Mammary epithelial cell (primary cell): Measurements from ENCODE around the gene IGDCC3.

Experiments used
- EZH2 ChIP-seq: IDR thresholded peaks from 2 replicates; pipeline ENCODE4 v1.6.1; 2012; ENCODE audit warnings: low read length, inconsistent platforms, borderline replicate concordance
- TF ChIP-seq, protein P1 (sequence below), 2 donors: IDR thresholded peaks in 1 of 2; conservative IDR thresholded peaks in 1 of 2; 2 replicates each; pipeline ENCODE4 v1.5.1; 2011 to 2012; ENCODE audit warnings: inconsistent platforms in 2 of 2, low read length in 2 of 2, mild to moderate bottlenecking in 2 of 2, control low read depth in 1 of 2, low read depth in 1 of 2; ENCODE audit not compliant: insufficient read depth in 1 of 2; ENCODE audit errors: extremely low read depth in 1 of 2

DNA sequence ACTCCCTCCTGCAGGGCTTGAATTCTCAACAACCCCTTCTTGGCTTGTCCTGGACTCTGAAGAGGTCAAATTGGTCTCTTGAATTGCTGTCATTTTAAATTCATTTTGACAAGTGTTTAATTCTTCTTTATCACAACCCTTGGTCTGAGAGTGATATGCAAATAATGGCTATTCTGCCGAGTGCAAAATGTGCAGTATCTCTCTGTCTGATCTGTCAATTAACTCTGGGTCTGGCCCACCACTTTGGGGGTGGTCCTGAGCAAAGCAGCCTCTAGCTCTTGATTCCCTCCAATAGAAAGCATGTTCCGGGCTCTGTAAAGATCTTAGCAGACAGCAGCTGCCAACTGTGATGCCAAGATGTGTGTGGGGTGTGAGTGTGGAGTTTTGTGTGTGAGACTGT is 2.2 kb upstream of the IGDCC3 start:
- TF ChIP-seq, protein P1, sequence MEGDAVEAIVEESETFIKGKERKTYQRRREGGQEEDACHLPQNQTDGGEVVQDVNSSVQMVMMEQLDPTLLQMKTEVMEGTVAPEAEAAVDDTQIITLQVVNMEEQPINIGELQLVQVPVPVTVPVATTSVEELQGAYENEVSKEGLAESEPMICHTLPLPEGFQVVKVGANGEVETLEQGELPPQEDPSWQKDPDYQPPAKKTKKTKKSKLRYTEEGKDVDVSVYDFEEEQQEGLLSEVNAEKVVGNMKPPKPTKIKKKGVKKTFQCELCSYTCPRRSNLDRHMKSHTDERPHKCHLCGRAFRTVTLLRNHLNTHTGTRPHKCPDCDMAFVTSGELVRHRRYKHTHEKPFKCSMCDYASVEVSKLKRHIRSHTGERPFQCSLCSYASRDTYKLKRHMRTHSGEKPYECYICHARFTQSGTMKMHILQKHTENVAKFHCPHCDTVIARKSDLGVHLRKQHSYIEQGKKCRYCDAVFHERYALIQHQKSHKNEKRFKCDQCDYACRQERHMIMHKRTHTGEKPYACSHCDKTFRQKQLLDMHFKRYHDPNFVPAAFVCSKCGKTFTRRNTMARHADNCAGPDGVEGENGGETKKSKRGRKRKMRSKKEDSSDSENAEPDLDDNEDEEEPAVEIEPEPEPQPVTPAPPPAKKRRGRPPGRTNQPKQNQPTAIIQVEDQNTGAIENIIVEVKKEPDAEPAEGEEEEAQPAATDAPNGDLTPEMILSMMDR (conservative IDR thresholded peaks at IDR 0.05 in 1 of 2, IDR thresholded peaks at IDR 0.05 in 1 of 2; ENCODE audit: extremely low read depth in 1 of 2, insufficient read depth in 1 of 2, low read depth in 1 of 2, low read length in 2 of 2): no peak
- TF ChIP-seq EZH2: no peak
